PFSK-1 (cell line): ENCODE data around the gene MCOLN1.

ENCODE experiments used
- FOXP2 ChIP-seq: optimal IDR thresholded peaks from 2 replicates; pipeline ENCODE3; 2011; ENCODE audit warnings: borderline replicate concordance, control low read depth, inconsistent platforms; ENCODE audit not compliant: insufficient read depth; ENCODE audit errors: extremely low read length, extremely low read depth
- POLR2AphosphoS5 ChIP-seq: IDR thresholded peaks from 2 replicates; pipeline ENCODE4 v1.6.1; 2012; ENCODE audit warnings: low read depth, mild to moderate bottlenecking, control low read depth, low read length, moderate library complexity
- REST ChIP-seq, 2 experiments: IDR thresholded peaks; 2 replicates each; pipeline versions ENCODE4 v1.6.1 to v1.8.0; 2011 to 2012; ENCODE audit warnings: low read depth in 2 of 2, low read length in 2 of 2, control low read depth in 1 of 2, inconsistent platforms in 1 of 2, mild to moderate bottlenecking in 1 of 2, moderate library complexity in 1 of 2; ENCODE audit not compliant: insufficient read depth in 1 of 2
- SIN3A ChIP-seq: IDR thresholded peaks from 2 replicates; pipeline ENCODE4 v1.6.1; 2012; ENCODE audit warnings: mild to moderate bottlenecking, low read length, moderate library complexity, borderline replicate concordance; ENCODE audit not compliant: insufficient read depth
- TAF1 ChIP-seq: IDR thresholded peaks from 2 replicates; pipeline ENCODE4 v1.6.1; 2012; ENCODE audit warnings: low read length, control low read depth, borderline replicate concordance; ENCODE audit not compliant: insufficient read depth

Gene MCOLN1

GRCh38 chr19:7554990-7555864 lies 32.8 kb downstream of the MCOLN1 start:
- TF ChIP-seq FOXP2 (no peak), TAF1 (no peak), REST (IDR thresholded peaks at IDR 0.05; ENCODE audit: insufficient read depth in 1 of 2, low read depth in 2 of 2, low read length in 2 of 2) (no peak), SIN3A (no peak), POLR2AphosphoS5 (no peak)

- TF ChIP-seq POLR2AphosphoS5 (no peak), REST (IDR thresholded peaks at IDR 0.05; ENCODE audit: insufficient read depth in 1 of 2, low read depth in 2 of 2, low read length in 2 of 2) (no peak), SIN3A (no peak), FOXP2 (no peak), TAF1 (no peak)
Measured at GRCh38 chr19:7556696-7557315, 34.4 kb downstream of the MCOLN1 start.

DNA sequence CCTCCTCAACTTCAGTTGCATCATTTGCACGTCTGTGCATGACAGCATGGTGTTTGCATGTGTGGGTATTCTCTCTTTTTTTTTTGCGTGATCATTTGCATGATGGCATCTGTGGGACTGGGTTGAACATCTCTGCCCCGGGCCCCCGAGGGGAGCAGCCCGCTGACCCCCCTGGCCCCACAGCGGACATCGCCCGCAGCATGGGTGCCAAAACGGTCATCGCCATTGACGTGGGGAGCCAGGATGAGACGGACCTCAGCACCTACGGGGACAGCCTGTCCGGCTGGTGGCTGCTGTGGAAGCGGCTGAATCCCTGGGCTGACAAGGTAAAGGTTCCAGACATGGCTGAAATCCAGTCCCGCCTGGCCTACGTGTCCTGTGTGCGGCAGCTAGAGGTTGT lies 36.2 kb downstream of the MCOLN1 start:
- no peak for TF ChIP-seq SIN3A
- TF ChIP-seq FOXP2, result no peak
- no peak for TF ChIP-seq REST (IDR thresholded peaks at IDR 0.05; ENCODE audit: insufficient read depth in 1 of 2, low read depth in 2 of 2, low read length in 2 of 2)
- TF ChIP-seq POLR2AphosphoS5, result no peak
- no peak for TF ChIP-seq TAF1

DNA sequence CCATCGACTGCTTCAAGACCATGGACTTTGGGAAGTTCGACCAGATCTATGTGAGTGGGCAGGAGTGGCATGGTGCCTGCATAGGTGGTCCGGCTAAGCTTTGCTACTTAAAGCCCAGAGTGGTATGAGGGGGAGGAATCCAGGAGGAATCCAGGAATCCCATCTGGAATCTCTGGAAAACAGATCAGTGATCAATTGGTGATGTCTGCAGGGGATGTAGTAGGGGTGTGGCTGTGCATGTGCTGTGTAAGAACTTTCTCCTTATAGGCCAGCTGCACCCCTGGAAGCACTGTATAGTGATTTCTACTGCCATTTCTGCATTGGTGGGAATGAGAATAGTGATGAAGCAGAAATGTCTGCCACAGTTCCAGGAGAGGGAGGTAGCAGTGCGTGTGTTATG lies 36.7 kb downstream of the MCOLN1 start:
- TF ChIP-seq REST (IDR thresholded peaks at IDR 0.05; ENCODE audit: insufficient read depth in 1 of 2, low read depth in 2 of 2, low read length in 2 of 2) (no peak), FOXP2 (no peak), POLR2AphosphoS5 (no peak), SIN3A (no peak), TAF1 (no peak)
